GM19324 (cell line): ENCODE results near the gene WEE1.
"Not testable (repeated sequence)": the region's sequence is repeated elsewhere in the genome, so short reads cannot be mapped to it uniquely, and the experiment has no call there.

Source experiments
- ATAC-seq: cut with Tn5 transposase; IDR thresholded peaks from one replicate; pipeline ENCODE4 v1.9.1; 2021; ENCODE audit warnings: mild to moderate bottlenecking, moderate library complexity; ENCODE audit not compliant: unreplicated experiment, low FRiP score

The WEE1 gene

GRCh38 chr11:9616858-9617257 lies 43.4 kb downstream of the WEE1 start:
- no peak for ATAC-seq

GRCh38 chr11:9617940-9618339 lies 44.5 kb downstream of the WEE1 start:
- ATAC-seq, result no peak

- no peak for ATAC-seq
Observed at GRCh38 chr11:9619004-9619403, 45.5 kb downstream of the WEE1 start.

GRCh38 chr11:9619971-9620370 lies 46.5 kb downstream of the WEE1 start:
- ATAC-seq, result no peak

- ATAC-seq, result not testable (repeated sequence)
Observed at GRCh38 chr11:9622353-9622752, 48.9 kb downstream of the WEE1 start.

- ATAC-seq, result not testable (repeated sequence)
Observed at GRCh38 chr11:9623053-9623452, 49.6 kb downstream of the WEE1 start.

- ATAC-seq, result no peak
Observed at GRCh38 chr11:9624448-9624847, 51.0 kb downstream of the WEE1 start.

GRCh38 chr11:9625162-9625561 lies 51.7 kb downstream of the WEE1 start:
- ATAC-seq, result no peak

GRCh38 chr11:9625728-9626127 lies 52.3 kb downstream of the WEE1 start:
- ATAC-seq, result no peak

- ATAC-seq, result no peak
Observed at GRCh38 chr11:9626496-9627394, 53.3 kb downstream of the WEE1 start.

- no peak for ATAC-seq
Observed at GRCh38 chr11:9629064-9629463, 55.6 kb downstream of the WEE1 start.

- ATAC-seq, result no peak
Observed at GRCh38 chr11:9633679-9634078, 60.2 kb downstream of the WEE1 start.

- no peak for ATAC-seq
Observed at GRCh38 chr11:9636691-9637090, 63.2 kb downstream of the WEE1 start.

GRCh38 chr11:9639099-9639498 lies 65.6 kb downstream of the WEE1 start:
- no peak for ATAC-seq
